HL-60/S4 (cell line): Measurements from ENCODE around the gene AVL9.

Source experiments
- in situ Hi-C: fragments of 300-500 bp; cut with MboI; formaldehyde crosslinking; loops from 2 replicates; pipeline ENCODE4 v1.14.3; 2022; ENCODE audit warnings: low sequenced_read_pairs

Gene AVL9

GRCh38 chr7:32532086-32532485, 36.8 kb downstream of the AVL9 start:
- in situ Hi-C loops = no loop called here

GRCh38 chr7:32532716-32533115, 37.4 kb downstream of the AVL9 start:
- in situ Hi-C loops = no loop called here

- in situ Hi-C loops = no loop called here
These were observed 38.2 kb downstream of the AVL9 start for GRCh38 chr7:32533276-32534029.

- in situ Hi-C loops = no loop called here
These were observed 39.9 kb downstream of the AVL9 start for GRCh38 chr7:32535162-32535702.

GRCh38 chr7:32536016-32536415, 40.7 kb downstream of the AVL9 start:
- in situ Hi-C loops = no loop called here

- in situ Hi-C loops = no loop called here
These were observed 41.3 kb downstream of the AVL9 start for GRCh38 chr7:32536585-32536984.

GRCh38 chr7:32537760-32538159, 42.5 kb downstream of the AVL9 start:
- in situ Hi-C loops = no loop called here

GRCh38 chr7:32539366-32539765, 44.1 kb downstream of the AVL9 start:
- in situ Hi-C loops = no loop called here

- in situ Hi-C loops = no loop called here
These were observed 44.7 kb downstream of the AVL9 start for GRCh38 chr7:32539919-32540531.

- in situ Hi-C loops = no loop called here
These were observed 47.3 kb downstream of the AVL9 start for GRCh38 chr7:32542595-32542994.

- in situ Hi-C loops = no loop called here
These were observed 64.2 kb downstream of the AVL9 start for GRCh38 chr7:32559480-32559879.

- in situ Hi-C loops = no loop called here
These were observed 64.8 kb downstream of the AVL9 start for GRCh38 chr7:32560075-32560474.

GRCh38 chr7:32561613-32562012, 66.3 kb downstream of the AVL9 start:
- in situ Hi-C loops = no loop called here

- in situ Hi-C loops = no loop called here
These were observed 69.3 kb downstream of the AVL9 start for GRCh38 chr7:32564542-32564941.

- in situ Hi-C loops = no loop called here
These were observed 74.3 kb downstream of the AVL9 start for GRCh38 chr7:32569388-32570289.

- in situ Hi-C loops = no loop called here
These were observed 77.9 kb downstream of the AVL9 start for GRCh38 chr7:32573110-32573687.

- in situ Hi-C loops = no loop called here
These were observed 79.3 kb downstream of the AVL9 start for GRCh38 chr7:32574626-32575025.

GRCh38 chr7:32577421-32577820, 82.1 kb downstream of the AVL9 start:
- in situ Hi-C loops = no loop called here

GRCh38 chr7:32579776-32580175, 84.5 kb downstream of the AVL9 start:
- in situ Hi-C loops = no loop called here

- in situ Hi-C loops = no loop called here
These were observed 85.4 kb downstream of the AVL9 start for GRCh38 chr7:32580646-32581045.

- in situ Hi-C loops = no loop called here
These were observed 86.7 kb downstream of the AVL9 start for GRCh38 chr7:32582036-32582435.
